OCI-LY3 (cell line): ENCODE results near the gene GLMN.

Experiments used
- EZH2phosphoT487 ChIP-seq: fragments of 200-600 bp; shearing (Covaris generic); IDR thresholded peaks from 2 replicates; pipeline ENCODE4 v1.6.1; 2018; ENCODE audit warnings: antibody characterized with exemption, mixed run types, low read depth
- TF ChIP-seq, protein P1 (sequence below): fragments of 200-600, 300-600 bp; sonication (generic); IDR thresholded peaks from 2 replicates; pipeline ENCODE4 v1.5.1; 2014; ENCODE audit warnings: antibody characterized with exemption, low read length, low read depth

- TF ChIP-seq, protein P1, sequence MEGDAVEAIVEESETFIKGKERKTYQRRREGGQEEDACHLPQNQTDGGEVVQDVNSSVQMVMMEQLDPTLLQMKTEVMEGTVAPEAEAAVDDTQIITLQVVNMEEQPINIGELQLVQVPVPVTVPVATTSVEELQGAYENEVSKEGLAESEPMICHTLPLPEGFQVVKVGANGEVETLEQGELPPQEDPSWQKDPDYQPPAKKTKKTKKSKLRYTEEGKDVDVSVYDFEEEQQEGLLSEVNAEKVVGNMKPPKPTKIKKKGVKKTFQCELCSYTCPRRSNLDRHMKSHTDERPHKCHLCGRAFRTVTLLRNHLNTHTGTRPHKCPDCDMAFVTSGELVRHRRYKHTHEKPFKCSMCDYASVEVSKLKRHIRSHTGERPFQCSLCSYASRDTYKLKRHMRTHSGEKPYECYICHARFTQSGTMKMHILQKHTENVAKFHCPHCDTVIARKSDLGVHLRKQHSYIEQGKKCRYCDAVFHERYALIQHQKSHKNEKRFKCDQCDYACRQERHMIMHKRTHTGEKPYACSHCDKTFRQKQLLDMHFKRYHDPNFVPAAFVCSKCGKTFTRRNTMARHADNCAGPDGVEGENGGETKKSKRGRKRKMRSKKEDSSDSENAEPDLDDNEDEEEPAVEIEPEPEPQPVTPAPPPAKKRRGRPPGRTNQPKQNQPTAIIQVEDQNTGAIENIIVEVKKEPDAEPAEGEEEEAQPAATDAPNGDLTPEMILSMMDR: no peak
- no peak for TF ChIP-seq EZH2phosphoT487
These were observed 88.1 kb downstream of the GLMN start for GRCh38 chr1:92210701-92211100.
